Vagina (tissue), 2 donors: Measurements from ENCODE around the gene CT47B1.
"Not testable (repeated sequence)": the region's sequence is repeated elsewhere in the genome, so short reads cannot be mapped to it uniquely, and the experiment has no call there.

ENCODE experiments used
- POLR2A ChIP-seq, 2 donors: fragments of 450-650 bp; IDR thresholded peaks; one replicate each; pipeline ENCODE4 v1.6.1; 2017; ENCODE audit warnings: antibody characterized with exemption in 2 of 2, mild to moderate bottlenecking in 2 of 2, moderate library complexity in 2 of 2
- POLR2AphosphoS5 ChIP-seq, 2 donors: sonication (generic); formaldehyde crosslinking; IDR thresholded peaks; one replicate each; pipeline ENCODE4 v1.9.0; 2017; ENCODE audit warnings: antibody characterized with exemption in 2 of 2, mild to moderate bottlenecking in 2 of 2, low read depth in 1 of 2; ENCODE audit not compliant: insufficient read depth in 1 of 2
- TF ChIP-seq, protein P1 (sequence below), 3 experiments: fragments of 450-650 bp in 2 of 3; fragments of 200-600 bp in 1 of 3; sonication (generic) in 1 of 3; IDR thresholded peaks; one replicate each; pipeline ENCODE4 v1.5.1; 2017 to 2019; ENCODE audit warnings: antibody characterized with exemption in 3 of 3, mild to moderate bottlenecking in 2 of 3, moderate library complexity in 2 of 3

GRCh38 chrX:120875766-120876165 lies at the start of gene CT47B1:
- TF ChIP-seq, protein P1, sequence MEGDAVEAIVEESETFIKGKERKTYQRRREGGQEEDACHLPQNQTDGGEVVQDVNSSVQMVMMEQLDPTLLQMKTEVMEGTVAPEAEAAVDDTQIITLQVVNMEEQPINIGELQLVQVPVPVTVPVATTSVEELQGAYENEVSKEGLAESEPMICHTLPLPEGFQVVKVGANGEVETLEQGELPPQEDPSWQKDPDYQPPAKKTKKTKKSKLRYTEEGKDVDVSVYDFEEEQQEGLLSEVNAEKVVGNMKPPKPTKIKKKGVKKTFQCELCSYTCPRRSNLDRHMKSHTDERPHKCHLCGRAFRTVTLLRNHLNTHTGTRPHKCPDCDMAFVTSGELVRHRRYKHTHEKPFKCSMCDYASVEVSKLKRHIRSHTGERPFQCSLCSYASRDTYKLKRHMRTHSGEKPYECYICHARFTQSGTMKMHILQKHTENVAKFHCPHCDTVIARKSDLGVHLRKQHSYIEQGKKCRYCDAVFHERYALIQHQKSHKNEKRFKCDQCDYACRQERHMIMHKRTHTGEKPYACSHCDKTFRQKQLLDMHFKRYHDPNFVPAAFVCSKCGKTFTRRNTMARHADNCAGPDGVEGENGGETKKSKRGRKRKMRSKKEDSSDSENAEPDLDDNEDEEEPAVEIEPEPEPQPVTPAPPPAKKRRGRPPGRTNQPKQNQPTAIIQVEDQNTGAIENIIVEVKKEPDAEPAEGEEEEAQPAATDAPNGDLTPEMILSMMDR (IDR thresholded peaks at IDR 0.05) = not testable (repeated sequence)
- not testable (repeated sequence) for TF ChIP-seq POLR2A (IDR thresholded peaks at IDR 0.05); POLR2AphosphoS5 (IDR thresholded peaks at IDR 0.05; ENCODE audit: insufficient read depth in 1 of 2, low read depth in 1 of 2)
